ENCODE results near the gene PDE1A. TPM values are rescaled to one million over a fixed set of nuclear protein-coding genes. Genes with fewer than 3 reads are reported as not detected.

The PDE1A gene
- total and polyA plus RNA-seq, 10 of the 15 experiments (the other 5 are each of a cell fraction or from before 2014, with no cell fraction given), result 1.1 TPM; not detected in 9

- Histone ChIP-seq H3K4me2 (ENCODE audit: control insufficient read depth, insufficient read depth) (no peak overlapping the region), H3K4me3 (no peak overlapping the region), H2AFZ (ENCODE audit: control insufficient read depth, low read depth, low read length) (no peak overlapping the region), H4K20me1 (ENCODE audit: control insufficient read depth, insufficient read depth) (no peaks in the 10 kb centered on the region), H3K27me3 (replicated peaks in 1 of 2; ENCODE audit: control insufficient read depth in 2 of 2, insufficient read depth in 2 of 2, low read length in 1 of 2) (no peaks in the 10 kb centered on the region; a peak in 1 of 4 replicates), H3K27ac (ENCODE audit: control insufficient read depth, insufficient read depth) (no peak overlapping the region), H3K9ac (ENCODE audit: control insufficient read depth, insufficient read depth, low read length) (no peak overlapping the region), H3K4me1 (ENCODE audit: control insufficient read depth, insufficient read depth, low read length) (no peaks in the 10 kb centered on the region), H3K9me3 (replicated peaks; ENCODE audit: control insufficient read depth, insufficient read depth, low read length) (no peaks in the 10 kb centered on the region), H3K36me3 (ENCODE audit: control insufficient read depth in 2 of 2, insufficient read depth in 2 of 2, low read length in 1 of 2) (no peaks in the 10 kb centered on the region), H3K79me2 (ENCODE audit: control insufficient read depth, insufficient read depth, low read length) (no peaks in the 10 kb centered on the region)
- RAD21 ChIA-PET (ENCODE audit: unreplicated experiment), result no interaction called here
- no TSS peak for BruUV-seq (replicated peaks)
- ATAC-seq, result peak; percentile 77
- intact Hi-C loops (cut with micrococcal nuclease; ENCODE audit: unreplicated experiment), result no loop called here
- no peak for FAIRE-seq
- POLR2A ChIA-PET, result no interaction called here
- in situ Hi-C loops (cut with MboI), result no loop called here
- SMC1A ChIA-PET (ENCODE audit: uncharacterized antibody, unreplicated experiment), result no interaction called here
- TF ChIP-seq CHD2 (IDR thresholded peaks at IDR 0.05; ENCODE audit: borderline replicate concordance, low read depth, low read length), result no peak
- TF ChIP-seq ZNF217 (IDR thresholded peaks at IDR 0.05), result no peak
- TF ChIP-seq MEF2B (IDR thresholded peaks at IDR 0.05; ENCODE audit: partially characterized antibody, poor library complexity, severe bottlenecking), result no peak
- TF ChIP-seq NKRF (conservative IDR thresholded peaks at IDR 0.05), result no peak
- no peak for TF ChIP-seq CEBPZ (IDR thresholded peaks at IDR 0.05; ENCODE audit: low read depth, low read length)
- no peak for TF ChIP-seq SMC3 (IDR thresholded peaks at IDR 0.05; ENCODE audit: borderline replicate concordance, low read length)
- no peak for TF ChIP-seq POU2F2 (IDR thresholded peaks at IDR 0.05; ENCODE audit: borderline replicate concordance, low read depth, low read length)
- TF ChIP-seq PAX5 (IDR thresholded peaks at IDR 0.05; ENCODE audit: borderline replicate concordance, low read depth, low read length), result peak; percentile 57
- TF ChIP-seq POLR2AphosphoS2 (IDR thresholded peaks at IDR 0.05; ENCODE audit: low read depth, low read length), result no peak
- no peak for TF ChIP-seq MAX (IDR thresholded peaks at IDR 0.05; ENCODE audit: low read depth, low read length)
- TF ChIP-seq MYB (IDR thresholded peaks at IDR 0.05; ENCODE audit: borderline replicate concordance, low read depth, low read length), result no peak
- no peak for TF ChIP-seq IRF4 (IDR thresholded peaks at IDR 0.05; ENCODE audit: low read depth, low read length)
- peak in 1 of 3 experiments; percentile 25; a peak in 1 of 6 replicates for TF ChIP-seq CTCF (IDR thresholded peaks at IDR 0.05 in 2 of 3, conservative IDR thresholded peaks at IDR 0.05 in 1 of 3; ENCODE audit: control insufficient read depth in 2 of 3, extremely low read depth in 1 of 3, insufficient read depth in 1 of 3, low read depth in 3 of 3, low read length in 3 of 3)
- DNase-seq (ENCODE audit: low read depth, low spot score), result no peak
- CTCF ChIA-PET, result interaction anchor here (2.1 kb wide), 1 partner anchor 23 kb away, joined by 5 read pairs; no protein-coding TSS in a partner anchor
Observed at GRCh38 chr2:182101263-182101662, 325.6 kb downstream of the PDE1A start.

Data from GM12878 (cell line).